A204.1 (cell line): ENCODE data around the gene MRAP.
"Not testable (repeated sequence)": the region's sequence is repeated elsewhere in the genome, so short reads cannot be mapped to it uniquely, and the experiment has no call there.

Experiments
- FAIRE-seq: peaks from 2 replicates; lab custom pipeline; 2012; peaks lifted over from hg19 to GRCh38; lab: Jason Lieb, UNC

MRAP gene

DNA sequence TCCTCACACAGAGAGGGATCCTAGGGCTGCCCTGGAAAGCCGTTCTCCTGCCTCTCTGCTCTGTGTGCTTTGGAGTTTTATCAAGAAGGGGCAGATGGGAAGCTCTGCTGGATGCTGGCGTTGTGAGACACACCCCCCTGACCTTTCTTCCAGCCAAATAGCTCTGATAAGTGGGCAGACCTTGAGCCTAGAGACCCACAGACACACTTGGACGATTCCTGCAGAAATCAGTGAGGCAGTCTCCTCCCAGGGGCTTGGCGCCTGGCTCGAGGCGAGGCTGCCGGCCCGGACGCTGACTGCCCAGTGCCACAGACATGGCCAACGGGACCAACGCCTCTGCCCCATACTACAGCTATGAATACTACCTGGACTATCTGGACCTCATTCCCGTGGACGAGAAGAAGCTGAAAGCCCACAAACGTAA is at the start of gene MRAP:
Gene MRAP, plus strand, starts transcription at position 198 of the 424 bp plus-strand sequence. Its CDS starts 117 bp downstream, at position 315.
- no peak for FAIRE-seq

DNA sequence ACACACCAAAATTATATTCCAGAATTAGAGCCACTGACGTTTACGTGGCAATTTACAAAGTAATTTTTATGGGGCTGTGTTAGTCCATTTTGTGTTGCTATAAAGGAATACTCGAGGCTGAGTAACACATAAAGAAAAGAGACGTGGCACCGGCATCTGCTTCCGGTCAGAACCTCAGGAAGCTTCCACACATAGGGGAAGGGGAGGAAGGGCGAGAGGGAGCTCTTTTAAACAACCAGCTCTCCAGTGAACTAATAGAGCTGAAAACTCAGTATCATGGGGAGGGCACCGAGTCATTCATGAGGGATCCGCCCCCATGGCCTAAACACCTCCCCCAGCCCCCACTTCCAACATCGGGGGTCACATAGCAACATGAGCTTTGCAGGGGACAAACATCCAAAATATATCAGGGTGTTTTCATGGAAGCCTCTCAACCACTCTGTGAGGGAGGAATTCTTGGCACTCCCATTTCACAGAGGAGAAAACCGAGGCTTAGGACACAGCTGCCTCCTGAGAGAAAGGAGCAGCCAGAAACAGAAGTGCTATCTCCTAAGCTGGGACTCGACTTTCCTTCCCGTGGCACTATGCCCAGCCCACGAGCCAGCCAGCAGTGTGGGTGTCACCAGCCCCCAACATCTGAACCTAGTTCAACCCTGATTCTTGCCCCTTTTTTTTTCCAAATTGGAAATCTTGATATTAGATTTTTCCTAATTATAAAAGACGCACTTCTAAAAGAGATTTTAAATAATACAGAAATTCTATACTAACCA is 49.0 kb upstream of the MRAP start:
- no peak for FAIRE-seq

DNA sequence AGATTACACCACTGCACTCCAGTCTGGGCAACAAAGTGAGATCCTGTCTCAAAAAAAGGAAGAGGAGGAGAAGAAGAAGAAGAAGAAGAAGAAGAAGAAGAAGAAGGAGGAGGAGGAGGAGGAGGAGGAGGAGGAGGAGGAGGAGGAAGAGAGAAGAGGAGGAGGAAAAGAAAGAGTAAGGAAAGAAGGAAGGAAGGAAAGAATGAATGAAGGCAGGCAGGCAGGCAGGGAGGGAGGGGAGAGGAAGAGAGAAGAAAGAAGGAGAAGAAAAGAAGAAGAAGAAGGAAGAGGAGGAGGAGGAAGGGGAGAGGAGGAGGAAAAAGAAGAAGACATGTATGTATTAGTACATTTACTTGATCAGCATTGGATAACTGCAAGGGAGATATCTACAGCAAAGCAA is 46.5 kb upstream of the MRAP start:
- FAIRE-seq, result no peak

DNA sequence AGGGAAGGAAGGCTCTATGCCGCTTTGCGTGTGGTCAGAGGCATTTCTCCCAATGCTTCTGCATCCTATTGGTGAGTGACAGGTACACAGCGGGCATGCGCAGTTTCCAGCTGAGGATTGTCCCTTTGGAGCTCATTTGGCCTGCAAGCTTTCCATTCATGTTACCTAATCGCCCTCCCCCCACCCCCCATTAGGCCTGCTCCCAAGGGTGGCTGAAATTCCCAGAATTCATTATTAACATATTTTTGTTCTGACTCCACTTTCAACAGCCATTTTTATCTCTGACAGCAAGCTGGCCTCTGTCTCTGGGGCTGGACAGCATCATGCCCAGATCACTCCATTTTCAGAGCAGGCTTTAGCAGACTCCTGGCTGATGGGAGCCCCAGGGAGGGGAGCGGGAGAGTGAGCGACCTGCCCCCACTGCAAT is 45.4 kb upstream of the MRAP start:
- no peak for FAIRE-seq

DNA sequence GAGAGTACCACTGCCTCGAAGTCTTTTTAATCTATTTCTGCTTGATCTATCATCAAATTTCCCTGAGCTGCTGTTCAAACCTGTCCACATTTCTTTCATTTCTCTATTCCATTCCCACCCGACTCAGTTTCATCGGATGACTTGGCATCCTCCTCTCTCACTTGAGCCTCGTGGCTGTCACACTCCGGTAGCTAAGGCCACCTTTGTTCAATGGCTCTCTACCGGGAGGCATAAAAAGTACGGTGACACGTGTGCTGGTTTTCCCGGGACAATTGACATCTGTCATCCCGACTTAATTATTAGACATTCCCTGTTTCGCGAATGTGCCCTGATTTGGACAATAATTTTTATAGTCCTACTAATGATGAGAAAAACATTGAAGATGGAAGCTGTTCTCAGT is 42.4 kb upstream of the MRAP start:
- no peak for FAIRE-seq

DNA sequence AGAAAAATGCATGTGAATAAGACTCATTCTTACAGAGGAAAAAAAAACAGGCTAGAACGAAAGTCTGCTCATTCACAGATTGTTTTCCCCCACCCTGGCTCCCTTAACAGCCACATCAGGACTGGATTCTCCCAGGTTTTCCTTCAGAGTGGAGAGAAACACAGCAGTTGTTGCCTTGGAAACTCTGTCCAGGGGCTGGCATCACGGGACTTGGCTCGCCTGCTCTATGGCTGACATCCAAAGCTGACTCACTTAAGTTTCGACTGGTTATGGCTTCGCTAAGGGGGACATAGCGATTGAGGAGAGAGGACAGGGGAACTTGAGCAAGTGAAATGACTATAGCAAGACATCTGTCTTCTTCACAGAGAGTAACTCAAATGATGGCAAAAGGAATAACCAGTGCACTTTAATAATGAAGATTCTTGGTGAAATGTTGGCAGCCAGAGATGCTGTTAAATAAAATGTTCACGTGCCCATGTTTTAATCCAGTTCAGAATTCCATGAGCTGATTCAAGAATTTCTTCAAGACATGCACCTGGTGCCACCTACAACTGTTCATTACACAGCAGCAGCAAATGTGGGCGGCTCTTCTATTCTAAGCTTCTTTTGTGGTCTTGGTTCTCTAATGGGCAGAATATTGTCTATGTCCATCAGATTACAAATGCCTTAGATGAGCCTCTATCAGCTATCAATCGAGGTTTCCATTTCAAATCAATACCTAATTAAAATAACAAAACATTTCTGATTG is 41.6 kb upstream of the MRAP start:
- FAIRE-seq, result no peak

DNA sequence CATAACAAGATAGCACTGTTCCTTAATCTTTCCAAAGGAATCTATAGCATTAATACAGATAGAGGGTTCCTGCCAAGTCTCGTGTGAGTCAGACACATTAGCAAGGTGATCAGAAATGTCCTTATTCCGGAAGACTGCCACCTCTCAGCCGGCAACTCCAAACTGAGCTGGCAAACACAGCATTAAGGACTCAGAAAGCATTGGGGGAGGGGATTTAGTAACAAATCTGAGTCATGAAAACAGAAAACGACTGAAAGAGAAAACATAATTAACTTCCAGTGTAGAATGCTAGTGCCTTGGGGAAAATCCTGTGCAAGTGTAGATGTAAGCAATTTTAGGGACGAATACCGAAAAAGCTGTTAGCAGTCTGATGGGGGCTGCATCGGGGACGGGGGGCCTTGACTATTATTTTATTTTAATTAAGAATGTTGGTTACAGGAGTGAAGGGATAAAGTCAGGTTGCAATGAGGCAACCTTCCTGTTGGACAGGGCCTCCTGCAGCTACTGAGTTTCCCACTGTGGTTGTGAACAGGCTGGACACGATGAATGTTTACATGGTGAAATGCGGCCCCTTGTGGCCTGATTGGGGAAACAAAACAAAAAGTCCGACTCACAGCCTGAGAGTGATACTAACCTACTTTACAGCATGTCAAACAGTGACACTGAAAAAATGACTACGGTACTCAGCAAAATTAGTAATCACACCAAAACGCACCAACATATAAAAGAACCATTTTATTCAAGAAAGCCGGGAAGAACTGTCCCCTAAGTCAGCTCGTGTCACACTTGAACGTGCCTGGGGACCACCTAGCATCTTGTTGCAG is 40.5 kb upstream of the MRAP start:
- peak; percentile 83 for FAIRE-seq

DNA sequence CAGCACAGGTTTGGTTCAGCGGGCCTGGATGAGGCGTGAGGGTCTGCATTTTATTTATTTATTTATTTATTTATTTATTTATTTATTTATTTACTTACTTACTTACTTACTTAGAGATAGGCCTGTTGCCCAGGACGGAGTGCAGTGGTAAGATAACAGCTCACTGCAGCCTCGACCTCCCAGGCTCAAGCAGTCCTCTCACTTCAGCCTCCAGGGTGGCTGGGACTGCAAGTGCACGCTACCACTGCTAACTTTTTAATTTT is 39.9 kb upstream of the MRAP start:
- not testable (repeated sequence) for FAIRE-seq

DNA sequence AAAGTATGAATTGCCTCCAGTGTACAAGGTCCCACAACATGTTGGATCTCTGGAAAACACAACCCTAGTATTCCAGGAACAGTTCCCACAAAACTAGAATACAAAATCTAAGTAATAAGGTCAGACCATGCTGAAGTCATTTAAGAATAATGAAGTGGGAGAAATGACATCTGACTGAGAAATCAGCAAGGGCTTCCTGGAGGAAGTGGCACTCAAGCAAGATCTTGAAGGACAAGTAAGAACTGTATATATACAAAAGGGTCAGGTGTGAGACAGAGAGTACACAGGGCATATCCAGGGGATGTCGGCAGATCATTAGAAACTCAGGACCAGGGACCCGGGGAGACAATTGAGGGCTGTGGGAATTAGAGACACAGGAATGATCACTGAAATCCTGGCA is 38.5 kb upstream of the MRAP start:
- FAIRE-seq, result no peak

DNA sequence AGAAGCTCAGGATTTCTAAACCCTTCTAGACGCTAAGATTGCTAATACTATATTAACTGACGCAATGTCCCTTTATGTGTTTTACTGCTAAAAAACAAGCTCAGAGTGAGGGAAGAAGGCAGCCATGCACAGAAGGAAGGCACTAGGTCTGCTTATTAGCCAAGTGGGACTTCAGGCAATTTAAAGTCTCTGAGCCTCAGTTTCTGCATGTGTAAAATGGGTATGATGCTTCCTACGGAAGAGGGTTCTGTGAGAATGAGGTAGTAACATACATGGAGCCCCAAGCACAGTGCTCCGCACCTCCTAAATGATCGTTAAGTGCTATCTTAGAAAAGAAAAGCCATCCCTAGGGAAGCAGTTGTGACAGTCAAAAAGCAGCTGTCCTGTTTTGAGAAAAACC is 36.7 kb upstream of the MRAP start:
- FAIRE-seq, result no peak

DNA sequence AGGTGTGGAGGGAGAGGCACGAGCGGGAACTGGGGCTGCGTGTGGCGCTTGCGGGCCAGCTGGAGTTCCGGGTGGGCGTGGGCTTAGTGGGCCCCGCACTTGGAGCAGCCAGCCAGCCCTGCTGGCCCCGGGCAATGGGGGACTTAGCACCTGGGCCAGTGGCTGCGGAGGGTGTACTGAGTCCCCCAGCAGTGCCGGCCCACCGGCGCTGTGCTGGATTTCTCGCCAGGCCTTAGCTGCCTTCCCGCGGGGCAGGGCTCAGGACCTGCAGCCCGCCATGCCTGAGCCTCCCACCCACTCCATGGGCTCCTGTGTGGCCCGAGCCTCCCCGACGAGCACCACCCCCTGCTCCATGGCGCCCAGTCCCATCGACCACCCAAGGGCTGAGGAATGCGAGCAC is 33.3 kb upstream of the MRAP start:
- not testable (repeated sequence) for FAIRE-seq

DNA sequence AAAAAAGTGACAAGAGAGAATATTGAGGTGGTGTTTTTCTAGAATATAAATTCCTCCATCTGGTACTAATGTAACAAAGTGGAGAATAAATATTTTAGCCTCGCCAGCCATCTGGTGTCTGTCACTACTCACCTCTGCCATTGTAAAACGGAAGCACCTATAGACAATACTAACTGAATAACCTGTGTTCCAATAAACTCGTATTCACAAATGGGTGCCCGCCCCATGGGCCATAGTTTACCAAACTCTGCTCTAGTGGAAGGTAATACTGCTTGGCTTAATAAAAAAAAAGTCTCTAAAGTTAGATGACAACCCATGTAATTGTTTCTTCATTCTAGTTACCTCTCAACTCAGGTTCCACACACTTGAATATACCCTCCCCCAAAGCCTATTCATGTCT is 27.9 kb upstream of the MRAP start:
- no peak for FAIRE-seq

DNA sequence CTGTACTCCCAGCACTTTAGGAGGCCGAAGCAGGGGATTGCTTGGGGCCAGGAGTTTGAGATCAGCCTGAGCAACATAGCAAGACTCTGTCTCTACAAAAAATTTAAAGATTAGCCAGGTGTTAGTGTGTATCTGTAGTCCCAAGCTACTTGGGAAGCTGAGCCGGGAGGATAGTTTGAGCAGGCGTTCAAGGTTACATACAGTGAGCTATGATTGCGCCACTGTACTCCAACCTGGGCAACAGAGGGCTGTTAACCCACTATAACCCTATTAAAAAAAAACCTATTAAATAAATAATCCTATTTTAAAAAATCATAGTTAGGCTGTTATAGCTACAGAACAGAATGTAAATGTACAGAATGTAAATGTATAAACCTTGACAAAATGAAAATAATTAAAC is 22.0 kb upstream of the MRAP start:
- no peak for FAIRE-seq

DNA sequence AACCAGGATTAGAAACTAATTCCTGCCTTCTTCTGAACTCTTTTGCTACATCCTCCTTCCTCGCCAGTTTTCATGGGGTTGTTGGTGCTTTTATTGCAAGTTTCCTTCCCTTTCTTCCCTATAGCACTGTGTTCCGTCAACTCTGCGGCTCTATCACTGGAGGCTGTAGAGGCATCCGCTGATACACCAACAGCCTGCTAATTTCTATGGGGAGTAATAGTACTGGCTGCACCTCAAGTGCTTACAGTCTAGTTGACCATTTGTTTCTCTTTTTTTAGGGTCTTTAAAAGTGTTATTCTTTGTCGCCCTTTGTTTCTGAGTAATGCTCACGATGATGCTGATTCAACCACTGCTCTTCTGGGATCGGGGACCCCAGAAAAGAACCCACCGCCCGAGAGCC is 20.6 kb upstream of the MRAP start:
- FAIRE-seq, result no peak

DNA sequence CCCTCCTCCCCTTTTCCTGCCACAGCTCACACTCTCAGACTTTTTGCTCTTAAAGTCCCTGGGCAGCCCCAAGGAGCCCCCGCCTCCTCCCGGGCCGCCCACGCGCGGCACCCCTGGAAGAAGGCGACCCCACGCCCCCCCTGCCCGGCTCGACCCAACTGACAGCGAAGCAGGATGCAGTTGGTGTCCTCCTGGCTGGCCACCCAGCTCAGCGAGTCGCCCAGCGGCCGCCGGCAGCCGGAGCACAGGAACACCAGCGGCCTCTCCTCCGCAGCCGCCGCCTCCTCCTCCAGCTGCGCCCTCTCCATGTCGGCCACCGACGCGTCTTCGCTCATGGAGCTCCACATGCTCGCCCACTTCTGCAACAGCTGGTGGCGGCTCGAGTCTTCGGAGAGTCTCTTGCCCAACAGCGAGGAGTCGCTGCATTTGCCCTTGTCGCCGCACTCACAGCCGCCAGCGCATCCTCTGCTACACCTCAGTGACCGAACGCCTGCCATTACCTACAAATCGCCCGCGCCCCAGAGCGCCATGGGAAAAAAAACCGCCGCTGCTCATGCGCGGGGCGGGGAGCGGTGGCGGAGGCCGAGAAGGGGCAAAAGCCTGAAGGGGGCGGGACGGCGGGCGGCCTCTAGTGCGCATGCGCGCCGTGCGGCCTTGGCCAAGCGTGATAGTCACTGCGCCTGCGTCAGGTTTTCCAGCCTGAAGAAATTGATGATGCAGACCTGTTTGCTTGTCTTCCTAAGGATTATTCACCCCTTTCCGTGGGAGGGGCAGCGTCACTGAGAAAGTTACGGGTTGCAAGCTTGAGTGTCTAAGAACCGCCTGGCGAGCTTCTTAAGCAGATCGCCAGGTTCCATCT is 19.9 kb upstream of the MRAP start, which contains the start of gene MIS18A:
Gene MIS18A, minus strand, starts transcription at position 532 of the 859 bp plus-strand sequence. Its CDS starts 35 bp downstream, at position 497.
- peak; percentile 75 for FAIRE-seq

DNA sequence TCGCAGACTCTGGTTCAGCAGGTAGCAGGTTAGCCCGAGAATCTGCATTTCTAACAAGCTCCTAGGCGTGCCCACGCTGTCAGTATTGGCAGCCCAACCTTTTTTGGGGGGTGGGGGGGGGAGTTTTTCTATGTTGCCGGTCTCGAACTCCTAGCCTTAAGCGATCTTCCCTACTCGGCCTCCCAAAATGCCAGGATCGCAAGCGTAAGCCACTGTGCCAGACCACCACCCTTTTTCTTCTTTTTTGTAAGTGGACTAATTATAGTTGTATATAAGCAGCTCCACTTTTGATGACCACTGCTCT is 19.3 kb upstream of the MRAP start:
- FAIRE-seq, result no peak

DNA sequence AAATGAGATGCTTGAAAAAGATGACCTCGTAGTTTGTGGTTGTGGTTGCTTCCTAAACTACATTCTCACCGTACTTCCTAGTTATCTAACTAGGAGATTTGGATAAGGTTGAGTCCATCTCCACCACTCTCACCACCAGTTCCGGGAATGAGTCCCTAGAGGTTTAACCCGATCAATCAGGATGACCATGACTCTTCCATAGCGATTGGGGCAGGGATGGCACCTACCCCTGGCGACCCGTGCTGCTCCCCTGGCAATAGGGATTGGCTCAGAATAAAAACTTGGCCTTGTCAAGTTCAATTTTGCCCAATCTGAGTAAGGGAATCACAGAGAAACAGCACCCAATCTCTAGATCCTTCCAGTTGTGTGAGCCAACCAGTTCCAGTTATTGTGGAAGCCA is 17.1 kb upstream of the MRAP start:
- FAIRE-seq, result no peak

DNA sequence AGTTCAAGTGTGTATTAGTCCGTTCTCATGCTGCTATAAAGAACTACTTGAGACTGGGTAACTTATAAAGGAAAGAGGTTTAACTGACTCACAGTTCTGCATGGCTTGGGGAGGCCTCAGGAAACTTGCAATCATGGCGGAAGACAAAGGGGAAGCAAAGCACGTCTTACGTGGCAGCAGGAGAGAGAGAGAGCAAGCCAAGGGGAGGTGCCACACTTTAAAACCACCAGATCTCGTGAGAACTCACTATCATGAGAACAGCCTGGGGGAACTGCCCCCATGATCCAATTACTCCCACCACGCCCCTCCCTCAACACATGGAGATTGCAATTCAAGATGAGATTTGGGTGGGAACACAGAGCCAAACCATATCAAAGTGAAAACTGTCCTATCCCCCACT is 15.7 kb upstream of the MRAP start:
- no peak for FAIRE-seq

DNA sequence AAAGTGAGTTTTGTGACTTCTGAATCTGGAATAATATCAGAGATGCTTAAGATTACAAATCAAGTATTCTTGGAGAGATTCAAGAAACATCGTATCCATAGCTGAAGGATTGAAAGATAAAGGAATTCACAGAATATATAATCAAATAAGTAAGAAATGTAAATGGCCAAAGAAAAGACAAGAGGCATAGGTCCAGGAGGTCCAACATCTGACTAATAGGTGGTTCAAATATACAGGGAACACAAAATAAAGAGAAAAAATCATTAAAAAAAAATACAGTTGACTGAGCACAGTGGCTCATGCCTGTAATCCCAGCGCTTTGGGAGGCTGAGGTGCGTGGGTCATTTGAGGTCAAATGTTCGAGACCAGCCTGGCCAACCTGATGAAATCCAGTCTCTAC is 13.2 kb upstream of the MRAP start:
- no peak for FAIRE-seq

DNA sequence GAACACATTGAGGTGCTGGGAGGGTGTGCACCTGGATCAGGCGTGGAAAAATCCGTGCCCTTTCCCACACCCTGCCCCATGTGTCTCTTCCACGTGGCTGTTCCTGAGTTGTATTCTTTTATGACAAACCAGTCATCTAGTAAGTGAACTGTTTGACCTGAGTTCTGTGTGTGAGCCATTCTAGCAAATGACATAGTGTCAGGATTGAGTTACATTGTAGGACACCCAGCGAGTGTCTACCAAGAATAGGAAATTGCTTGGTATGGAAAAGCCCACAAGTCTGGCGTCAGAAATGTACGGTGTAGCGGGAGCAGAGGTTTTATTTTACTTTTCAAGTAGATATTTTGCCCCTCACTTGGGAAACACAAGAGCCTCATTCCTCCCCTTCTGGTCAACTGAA is 1.2 kb upstream of the MRAP start:
- FAIRE-seq, result no peak

DNA sequence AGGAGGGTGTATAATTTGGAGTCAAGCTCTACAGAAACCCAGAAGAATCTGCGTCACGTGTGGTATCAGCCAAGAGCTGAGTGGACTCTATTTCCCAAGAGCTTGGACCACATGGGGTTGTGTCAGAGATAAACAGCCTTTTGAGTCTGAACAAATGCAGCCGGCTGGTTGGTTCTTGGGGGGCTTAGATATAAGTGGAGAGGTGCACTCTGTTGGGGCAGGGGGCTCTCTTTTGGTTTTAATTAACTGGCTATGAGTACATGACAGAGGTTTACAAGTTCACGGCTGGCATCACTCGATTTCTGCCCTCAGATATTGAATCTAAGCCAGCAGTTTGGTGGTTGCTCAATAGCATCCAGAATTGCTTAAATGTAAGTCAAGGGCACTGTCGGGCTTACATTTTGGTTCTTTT is 501 bp upstream of the MRAP start:
- FAIRE-seq, result no peak

DNA sequence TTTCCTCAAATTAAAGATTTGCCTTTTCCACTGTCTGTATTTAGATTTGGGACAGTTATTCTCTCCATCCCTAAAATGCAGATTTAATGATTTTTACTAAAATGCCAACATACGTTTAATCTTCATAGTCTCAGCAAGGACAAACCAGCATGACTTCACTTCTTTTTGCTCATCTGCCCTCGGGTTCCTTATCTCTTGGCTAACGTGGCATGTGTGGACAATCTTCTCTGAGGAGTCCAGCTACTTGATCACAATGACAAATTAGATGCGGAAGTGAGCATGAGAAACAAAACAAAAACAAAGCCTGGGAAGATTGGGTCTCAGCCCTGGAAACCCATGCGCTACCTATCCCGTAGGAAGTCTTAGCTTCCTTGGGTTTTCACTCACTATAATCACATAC is 1.0 kb downstream of the MRAP start:
- FAIRE-seq, result no peak
